OCI-LY1 (cell line): Measurements from ENCODE around the gene GSKIP.

Experiments
- H2AFZ ChIP-seq: fragments of 200-600 bp; sonication (generic), shearing (Covaris generic); 2 replicates; pipeline ENCODE4 v1.6.0; 2014; ENCODE audit warnings: antibody characterized with exemption, mild to moderate bottlenecking, low read length
- H3F3A ChIP-seq: fragments of 200-600 bp; sonication (generic), shearing (Covaris generic); 2 replicates; pipeline ENCODE4 v1.6.0; 2014; ENCODE audit warnings: mild to moderate bottlenecking, antibody characterized with exemption, low read length, moderate library complexity; ENCODE audit not compliant: insufficient read depth
- H3K27ac ChIP-seq: fragments of 200-600 bp; sonication (generic); 2 replicates; pipeline ENCODE4 v1.5.1; 2014; ENCODE audit warnings: low read length, mixed run types, mild to moderate bottlenecking, low read depth; ENCODE audit not compliant: poor library complexity, severe bottlenecking
- H3K27me3 ChIP-seq: fragments of 200-600 bp; sonication (generic); 2 replicates; pipeline ENCODE4 v1.6.0; 2014; ENCODE audit warnings: antibody characterized with exemption, mild to moderate bottlenecking, low read length, moderate library complexity; ENCODE audit not compliant: insufficient read depth
- H3K36me3 ChIP-seq: fragments of 200-600 bp; sonication (generic); 2 replicates; pipeline ENCODE4 v1.6.1; 2014; ENCODE audit warnings: mild to moderate bottlenecking, antibody characterized with exemption, low read length, moderate library complexity, mixed read lengths; ENCODE audit not compliant: insufficient read depth
- H3K4me1 ChIP-seq: fragments of 200-600 bp; sonication (generic); 2 replicates; pipeline ENCODE4 v1.5.1; 2014; ENCODE audit warnings: mild to moderate bottlenecking, low read length, moderate library complexity; ENCODE audit not compliant: insufficient read depth, severe bottlenecking
- H3K4me2 ChIP-seq: fragments of 200-600 bp; sonication (generic), shearing (Covaris generic); 2 replicates; pipeline ENCODE4 v1.6.1; 2014; ENCODE audit warnings: low read length
- H3K4me3 ChIP-seq: fragments of 200-600 bp; sonication (generic); 2 replicates; pipeline ENCODE4 v1.5.1; 2014; ENCODE audit warnings: low read length, low read depth, mild to moderate bottlenecking, mixed read lengths; ENCODE audit not compliant: poor library complexity, severe bottlenecking
- H3K79me2 ChIP-seq: fragments of 200-600 bp; shearing (Covaris generic); 2 replicates; pipeline ENCODE4 v1.6.1; 2016; ENCODE audit warnings: mixed run types, low read length, mixed read lengths; ENCODE audit not compliant: insufficient read depth
- H3K9ac ChIP-seq: fragments of 200-600 bp; sonication (generic), shearing (Covaris generic); 2 replicates; pipeline ENCODE4 v1.6.1; 2014; ENCODE audit warnings: mild to moderate bottlenecking, low read length, mixed read lengths
- H3K9me2 ChIP-seq: fragments of 200-600 bp; sonication (generic), shearing (Covaris generic); 2 replicates; pipeline ENCODE4 v1.6.1; 2014; ENCODE audit warnings: low read depth, mild to moderate bottlenecking, low read length, mixed read lengths
- H3K9me3 ChIP-seq: fragments of 200-600 bp; shearing (Covaris generic); 2 replicates; pipeline ENCODE4 v1.6.1; 2014; ENCODE audit warnings: low read length, mixed read lengths
- H4K20me1 ChIP-seq: fragments of 200-600 bp; sonication (generic), shearing (Covaris generic); 2 replicates; pipeline ENCODE4 v1.6.0; 2016; ENCODE audit warnings: mild to moderate bottlenecking, low read length; ENCODE audit not compliant: insufficient read depth
- CTCF ChIP-seq: fragments of 200-600 bp; sonication (generic), shearing (Covaris generic); IDR thresholded peaks from 2 replicates; pipeline ENCODE4 v1.5.1; 2017; ENCODE audit warnings: mild to moderate bottlenecking, antibody characterized with exemption, low read length, moderate library complexity, mixed read lengths
- EZH2 ChIP-seq: fragments of 200-600 bp; sonication (generic), shearing (Covaris generic); IDR thresholded peaks from 2 replicates; pipeline ENCODE4 v1.8.0; 2017; ENCODE audit warnings: borderline replicate concordance, mixed run types, mild to moderate bottlenecking, antibody characterized with exemption, low read length, moderate library complexity, mixed read lengths

Gene GSKIP

GRCh38 chr14:96421236-96421635 is 57.9 kb downstream of the GSKIP start:
- peaks cover 9% of the 10 kb centered on the region for H3K4me1 ChIP-seq
- no peak overlapping the region for H3K27ac ChIP-seq
- H3K4me2 ChIP-seq, result no peak overlapping the region
- no peak overlapping the region for H2AFZ ChIP-seq
- no peaks in the 10 kb centered on the region for H4K20me1 ChIP-seq
- no peaks in the 10 kb centered on the region for H3K36me3 ChIP-seq
- H3K9me3 ChIP-seq, result no peaks in the 10 kb centered on the region
- TF ChIP-seq CTCF (no peak), EZH2 (no peak)
- H3K9ac ChIP-seq, result no peak overlapping the region
- no peaks in the 10 kb centered on the region for H3K79me2 ChIP-seq
- H3K27me3 ChIP-seq, result no peaks in the 10 kb centered on the region
- no peaks in the 10 kb centered on the region for H3K9me2 ChIP-seq
- no peaks in the 10 kb centered on the region for H3F3A ChIP-seq
- no peak overlapping the region for H3K4me3 ChIP-seq

DNA sequence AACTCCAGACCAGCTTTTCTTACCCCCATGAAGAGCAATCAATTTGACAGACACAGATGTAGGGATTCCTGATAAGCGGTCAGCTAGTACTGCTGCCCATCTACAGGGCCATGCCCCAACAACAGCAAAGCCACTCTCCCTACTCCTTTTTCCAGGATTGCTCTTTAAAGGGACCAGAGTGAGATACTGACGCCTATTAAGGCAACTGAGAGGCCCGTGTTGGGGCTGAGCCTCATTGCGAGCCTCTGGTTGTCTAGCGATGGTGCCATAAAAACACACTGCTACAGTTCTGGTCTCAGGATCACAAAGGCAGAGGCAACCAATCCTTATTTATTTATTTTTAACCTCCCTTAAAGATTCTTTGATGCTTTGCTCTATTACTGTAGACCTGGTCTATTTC is 59.7 kb downstream of the GSKIP start:
- Histone ChIP-seq H2AFZ (no peak overlapping the region), H3K4me3 (no peak overlapping the region), H3K4me2 (no peak overlapping the region), H3K27me3 (no peaks in the 10 kb centered on the region), H3K27ac (no peak overlapping the region), H3K79me2 (no peaks in the 10 kb centered on the region), H3K4me1 (peaks cover 16% of the 10 kb centered on the region), H4K20me1 (no peaks in the 10 kb centered on the region), H3K9me2 (no peaks in the 10 kb centered on the region), H3K9me3 (no peaks in the 10 kb centered on the region), H3K9ac (no peak overlapping the region), H3K36me3 (no peaks in the 10 kb centered on the region), H3F3A (no peaks in the 10 kb centered on the region)
- no peak for TF ChIP-seq EZH2
- no peak for TF ChIP-seq CTCF

DNA sequence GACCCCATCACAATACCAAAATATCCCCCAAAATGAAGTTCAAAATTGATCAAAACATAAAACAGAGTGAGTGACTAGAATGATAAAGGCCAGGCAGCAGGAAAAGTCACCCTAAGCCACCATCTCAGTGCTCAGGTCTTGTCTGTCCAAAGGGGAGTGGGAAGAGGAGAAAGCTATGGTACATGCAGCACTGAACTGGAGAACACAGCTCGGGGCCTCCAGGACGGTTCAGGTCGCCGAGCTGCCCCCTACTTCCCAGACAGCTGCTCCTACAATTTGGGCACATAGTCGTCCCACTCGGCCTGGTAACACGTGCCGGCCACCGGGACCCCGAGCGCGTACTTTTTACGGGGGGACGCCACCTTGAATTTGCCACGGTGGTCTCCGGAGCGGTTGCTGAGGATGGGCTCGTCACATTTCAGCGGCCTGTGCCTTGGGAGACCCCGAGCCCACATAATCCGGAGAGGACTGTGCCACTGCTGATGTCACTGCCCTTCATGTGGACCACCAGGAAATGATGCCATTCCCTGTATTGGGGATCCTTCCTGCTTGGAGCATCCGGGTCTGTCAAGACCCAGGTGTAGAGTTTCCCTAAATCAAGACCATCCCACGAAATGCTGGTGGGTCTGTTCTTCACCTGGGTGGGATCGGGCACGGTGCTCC is 60.3 kb downstream of the GSKIP start:
- H3K36me3 ChIP-seq, result no peaks in the 10 kb centered on the region
- H4K20me1 ChIP-seq, result no peaks in the 10 kb centered on the region
- no peaks in the 10 kb centered on the region for H3K79me2 ChIP-seq
- peaks cover 16% of the 10 kb centered on the region for H3K4me1 ChIP-seq
- H3K4me3 ChIP-seq, result peak overlapping the region; percentile 55
- H3K9me3 ChIP-seq, result no peaks in the 10 kb centered on the region
- no peaks in the 10 kb centered on the region for H3F3A ChIP-seq
- TF ChIP-seq CTCF, result no peak
- TF ChIP-seq EZH2, result no peak
- no peaks in the 10 kb centered on the region for H3K27me3 ChIP-seq
- no peak overlapping the region for H3K27ac ChIP-seq
- peak overlapping the region; percentile 73 for H3K4me2 ChIP-seq
- H3K9me2 ChIP-seq, result no peaks in the 10 kb centered on the region
- peak overlapping the region; percentile 48; the same call in 1 of the 2 replicates for H3K9ac ChIP-seq
- H2AFZ ChIP-seq, result no peak overlapping the region
